ENCODE results near the gene IRF1. TPM values are rescaled to one million over a fixed set of nuclear protein-coding genes. Genes with fewer than 3 reads are reported as not detected.

The IRF1 gene
- total RNA-seq, 1 experiment from 2014 or later: 5.7 TPM

DNA sequence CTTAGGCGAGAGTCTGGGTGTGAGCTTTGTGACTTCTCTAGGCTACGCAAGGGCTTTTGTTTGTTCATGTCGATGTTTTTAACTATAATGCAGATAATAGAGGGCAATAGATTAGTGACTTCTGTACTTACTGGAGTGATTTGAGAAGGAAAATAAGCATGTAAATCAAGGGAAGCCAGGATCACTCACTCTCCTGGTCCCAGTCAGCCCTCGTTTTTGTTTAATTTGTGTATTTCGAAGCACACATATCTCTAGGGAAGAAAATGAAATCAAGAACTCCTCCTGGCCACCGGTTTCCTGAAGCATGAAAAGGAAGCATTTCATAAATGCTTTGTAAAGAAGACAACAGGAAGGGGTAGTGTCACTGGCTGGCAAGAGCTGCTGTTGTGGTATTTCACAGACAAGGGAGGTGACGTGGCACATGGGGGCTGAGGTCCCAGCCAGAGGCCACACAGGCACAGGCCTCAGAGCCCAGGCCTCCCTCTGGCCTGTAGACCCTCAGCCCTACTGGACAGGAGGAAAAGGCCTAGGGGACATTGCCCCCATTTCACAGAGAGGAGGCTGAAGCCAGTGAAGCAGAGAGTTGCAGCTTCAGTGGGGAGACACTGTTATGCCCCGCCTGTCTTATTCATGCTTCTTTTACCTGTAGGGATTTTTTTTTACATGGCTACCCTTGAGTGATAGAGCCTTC, 34.1 kb downstream of the IRF1 start:
- DNase-seq (ENCODE audit: low spot score): peak; percentile 30
- CTCF ChIA-PET: no interaction called here
- Histone ChIP-seq H3K27me3 (replicated peaks; ENCODE audit: insufficient read depth, low read depth, low read length, poor library complexity) (no peaks in the 10 kb centered on the region), H3K4me3 (ENCODE audit: low read depth, low read length, poor library complexity, severe bottlenecking) (no peak overlapping the region), H3K4me1 (ENCODE audit: insufficient read depth, low read length, poor library complexity, severe bottlenecking) (peaks cover 22% of the 10 kb centered on the region), H3K27ac (ENCODE audit: low read depth, low read length, poor library complexity, severe bottlenecking) (peak overlapping the region; percentile 48), H3K9me3 (ENCODE audit: low read depth, low read length, poor library complexity, severe bottlenecking) (no peaks in the 10 kb centered on the region), H3K36me3 (ENCODE audit: insufficient read depth, low read length, poor library complexity, severe bottlenecking) (no peaks in the 10 kb centered on the region)
- BruUV-seq (replicated peaks): no TSS peak
- intact Hi-C loops (cut with micrococcal nuclease; ENCODE audit: unreplicated experiment): no loop called here
- POLR2A ChIA-PET (ENCODE audit: low non-redundant PET): no interaction called here
- TF ChIP-seq CTCF (conservative IDR thresholded peaks at IDR 0.05; ENCODE audit: low read depth, low read length) (no peak), EZH2 (IDR thresholded peaks at IDR 0.05; ENCODE audit: borderline replicate concordance, low read depth, low read length, poor library complexity, severe bottlenecking) (no peak)

GRCh38 chr5:132455614-132456115, 34.9 kb downstream of the IRF1 start:
- BruUV-seq (replicated peaks): no TSS peak
- peak overlapping the region; percentile 48 for H3K27ac ChIP-seq (ENCODE audit: low read depth, low read length, poor library complexity, severe bottlenecking)
- H3K9me3 ChIP-seq (ENCODE audit: low read depth, low read length, poor library complexity, severe bottlenecking): no peaks in the 10 kb centered on the region
- POLR2A ChIA-PET (ENCODE audit: low non-redundant PET): no interaction called here
- H3K4me3 ChIP-seq (ENCODE audit: low read depth, low read length, poor library complexity, severe bottlenecking): no peak overlapping the region
- H3K27me3 ChIP-seq (replicated peaks; ENCODE audit: insufficient read depth, low read depth, low read length, poor library complexity): no peaks in the 10 kb centered on the region
- intact Hi-C loops (cut with micrococcal nuclease; ENCODE audit: unreplicated experiment): no loop called here
- H3K4me1 ChIP-seq (ENCODE audit: insufficient read depth, low read length, poor library complexity, severe bottlenecking): peaks cover 22% of the 10 kb centered on the region
- TF ChIP-seq EZH2 (IDR thresholded peaks at IDR 0.05; ENCODE audit: borderline replicate concordance, low read depth, low read length, poor library complexity, severe bottlenecking): no peak
- TF ChIP-seq CTCF (conservative IDR thresholded peaks at IDR 0.05; ENCODE audit: low read depth, low read length): no peak
- no peaks in the 10 kb centered on the region for H3K36me3 ChIP-seq (ENCODE audit: insufficient read depth, low read length, poor library complexity, severe bottlenecking)
- CTCF ChIA-PET: no interaction called here
- DNase-seq (ENCODE audit: low spot score): no peak

- BruUV-seq (replicated peaks): no TSS peak
- Histone ChIP-seq H3K27me3 (replicated peaks; ENCODE audit: insufficient read depth, low read depth, low read length, poor library complexity) (no peaks in the 10 kb centered on the region), H3K9me3 (ENCODE audit: low read depth, low read length, poor library complexity, severe bottlenecking) (no peaks in the 10 kb centered on the region), H3K27ac (ENCODE audit: low read depth, low read length, poor library complexity, severe bottlenecking) (no peak overlapping the region), H3K4me1 (ENCODE audit: insufficient read depth, low read length, poor library complexity, severe bottlenecking) (peaks cover 13% of the 10 kb centered on the region), H3K36me3 (ENCODE audit: insufficient read depth, low read length, poor library complexity, severe bottlenecking) (no peaks in the 10 kb centered on the region), H3K4me3 (ENCODE audit: low read depth, low read length, poor library complexity, severe bottlenecking) (no peak overlapping the region)
- ChIA-PET POLR2A (ENCODE audit: low non-redundant PET) (no interaction called here), CTCF (no interaction called here)
- DNase-seq (ENCODE audit: low spot score): no peak
- intact Hi-C loops (cut with micrococcal nuclease; ENCODE audit: unreplicated experiment): no loop called here
- TF ChIP-seq CTCF (conservative IDR thresholded peaks at IDR 0.05; ENCODE audit: low read depth, low read length) (no peak), EZH2 (IDR thresholded peaks at IDR 0.05; ENCODE audit: borderline replicate concordance, low read depth, low read length, poor library complexity, severe bottlenecking) (no peak)
Measured at GRCh38 chr5:132454361-132454760, 36.2 kb downstream of the IRF1 start.

All from A673 (cell line).